HG03342 (cell line): ENCODE measurements around the gene EXOC6.

Experiments used
- ATAC-seq: cut with Tn5 transposase; IDR thresholded peaks from one replicate; pipeline ENCODE4 v1.9.1; 2021; ENCODE audit warnings: mild to moderate bottlenecking, moderate library complexity; ENCODE audit not compliant: unreplicated experiment

EXOC6 gene

DNA sequence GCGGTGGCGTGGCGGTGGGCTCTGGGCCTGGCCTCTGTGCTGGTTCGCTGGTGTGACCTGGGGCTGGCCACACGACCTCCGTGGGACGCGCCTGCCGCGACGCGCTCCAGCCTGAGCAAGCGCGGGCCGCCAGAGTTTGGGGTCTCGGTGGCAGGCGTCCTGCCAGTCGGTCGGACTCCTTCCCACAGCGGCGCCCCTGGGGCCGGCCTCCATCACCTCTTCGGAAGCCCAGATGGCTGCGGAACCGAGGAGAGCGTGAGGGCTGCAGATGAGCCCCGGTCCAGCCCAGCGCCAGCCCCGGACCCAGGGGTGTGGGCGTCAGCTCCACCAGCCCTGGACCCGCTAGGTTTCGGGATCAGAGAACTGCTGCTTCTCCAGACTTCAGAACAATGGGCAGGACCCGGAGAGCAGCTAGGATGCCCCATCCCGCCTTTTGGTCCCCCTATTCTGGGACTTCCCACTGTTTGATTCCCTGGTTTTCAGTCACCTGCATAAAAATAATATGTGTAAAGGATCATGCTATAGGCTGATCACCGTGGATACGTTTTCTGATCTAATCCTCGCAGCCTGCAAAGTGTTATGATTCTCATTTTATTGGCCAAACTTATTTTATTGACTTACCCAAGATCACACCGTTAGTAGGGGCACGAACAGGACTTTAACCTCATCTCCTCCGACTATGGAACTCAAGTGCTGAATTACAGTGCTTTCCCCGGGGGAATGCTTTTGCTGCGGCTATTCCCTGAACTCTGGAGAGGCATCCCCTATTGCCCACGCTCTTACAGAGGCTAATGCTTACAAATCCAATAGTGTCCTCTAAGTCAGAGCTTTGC lies 215.0 kb downstream of the EXOC6 start:
- no peak for ATAC-seq

GRCh38 chr10:93063977-93064660 lies 215.8 kb downstream of the EXOC6 start:
- no peak for ATAC-seq

- ATAC-seq = no peak
These were observed 216.7 kb downstream of the EXOC6 start for GRCh38 chr10:93064874-93065660.

GRCh38 chr10:93065675-93066543 lies 217.6 kb downstream of the EXOC6 start:
- ATAC-seq = no peak

DNA sequence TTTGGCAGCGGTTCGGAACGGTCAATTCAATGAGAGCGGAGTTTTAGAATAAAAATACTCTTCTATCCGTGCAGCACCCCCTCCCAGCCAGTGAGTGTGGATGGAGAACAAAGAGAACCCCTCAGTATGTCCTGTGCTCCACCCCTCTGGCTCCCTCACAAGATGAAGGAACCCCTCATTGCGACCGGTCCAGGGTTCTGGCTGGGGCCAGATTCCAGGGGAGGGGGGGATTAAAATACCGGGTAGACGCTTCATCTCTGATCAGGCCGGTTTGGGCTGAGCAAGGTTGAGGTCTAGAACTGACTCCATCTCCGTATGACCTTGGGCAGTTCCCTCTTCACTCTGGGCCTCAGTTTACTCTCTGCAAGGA lies 218.2 kb downstream of the EXOC6 start:
- no peak for ATAC-seq

DNA sequence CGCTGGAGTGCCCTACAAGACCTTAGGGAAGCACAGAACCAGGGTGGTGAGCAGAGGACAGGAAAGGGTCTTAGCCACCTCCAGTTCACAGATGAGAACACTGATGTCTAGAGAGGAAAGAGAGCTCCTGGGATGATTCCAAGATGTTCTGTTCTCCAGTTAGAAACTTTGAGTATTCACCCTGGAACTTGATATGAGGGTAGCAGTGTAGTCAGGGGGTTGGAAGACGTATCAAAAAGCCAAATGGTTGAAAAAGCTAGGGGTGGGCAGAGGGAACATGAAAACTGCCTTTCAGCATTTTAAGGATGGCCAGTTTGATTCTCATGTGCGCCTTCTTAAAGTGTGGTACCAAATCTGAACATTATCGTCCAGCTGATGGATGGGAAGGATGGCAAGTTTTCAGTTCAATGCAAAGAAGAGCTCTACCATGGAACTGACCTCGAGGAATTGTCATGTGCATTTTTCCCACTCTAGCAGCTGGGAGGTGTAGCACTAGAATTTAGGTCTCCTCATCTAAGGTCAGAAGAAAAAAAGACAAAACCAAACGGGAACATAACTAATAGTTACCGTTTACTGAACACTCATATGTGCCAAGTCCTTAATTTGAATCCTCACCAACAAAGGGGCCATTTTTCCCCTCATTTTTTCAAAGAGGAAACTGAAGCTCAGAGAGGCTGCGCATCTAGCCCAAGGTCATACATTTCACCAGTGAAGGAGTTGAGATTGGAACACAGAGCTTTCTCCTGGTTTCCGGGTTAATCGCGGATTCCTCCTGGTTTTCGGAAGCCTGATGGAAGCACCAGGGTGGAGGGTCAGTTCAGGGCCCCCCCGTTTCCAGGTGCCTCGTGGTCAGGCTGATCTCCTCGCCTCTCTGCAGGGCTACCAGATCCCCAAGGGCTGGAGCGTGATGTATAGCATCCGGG lies 219.4 kb downstream of the EXOC6 start:
- ATAC-seq = no peak

- ATAC-seq = no peak
These were observed 220.3 kb downstream of the EXOC6 start for GRCh38 chr10:93068411-93069244.

DNA sequence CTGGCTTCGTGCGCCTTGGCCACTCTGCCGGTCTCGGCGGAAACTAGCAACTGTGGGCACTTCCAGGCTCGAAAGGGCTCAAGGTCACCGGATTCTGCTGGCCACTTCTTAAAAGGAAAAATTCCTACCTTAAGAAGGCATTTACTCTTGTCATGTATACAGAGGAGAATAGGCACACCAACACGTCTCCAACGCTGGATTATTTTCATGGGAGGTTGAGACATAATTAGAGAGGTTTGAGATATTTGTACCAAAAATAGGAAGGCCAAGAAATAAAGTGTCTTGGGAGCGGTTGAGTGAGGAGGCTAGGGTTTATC lies 220.9 kb downstream of the EXOC6 start:
- ATAC-seq = no peak

- no peak for ATAC-seq
These were observed 222.3 kb downstream of the EXOC6 start for GRCh38 chr10:93070378-93071176.

DNA sequence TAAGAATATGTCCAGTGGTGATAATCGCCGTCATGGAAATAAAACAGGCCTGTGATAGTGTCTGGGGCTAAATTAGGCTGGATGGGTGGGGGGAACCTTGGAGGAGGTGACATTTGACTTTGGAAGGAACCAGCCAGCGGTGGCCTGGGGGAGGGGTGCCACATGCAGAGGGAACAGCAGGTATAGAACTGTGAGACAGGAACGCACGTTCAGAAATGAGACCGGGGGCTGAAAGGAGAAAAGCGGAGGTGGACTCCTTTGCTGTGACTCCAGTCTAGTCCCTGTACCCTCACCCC lies 222.8 kb downstream of the EXOC6 start:
- ATAC-seq = no peak

GRCh38 chr10:93071674-93072224 lies 223.4 kb downstream of the EXOC6 start:
- no peak for ATAC-seq

- no peak for ATAC-seq
These were observed 223.9 kb downstream of the EXOC6 start for GRCh38 chr10:93072225-93072712.

- ATAC-seq = no peak
These were observed 224.6 kb downstream of the EXOC6 start for GRCh38 chr10:93072713-93073538.

- no peak for ATAC-seq
These were observed 225.3 kb downstream of the EXOC6 start, which contains the start of gene CYP26A1 for GRCh38 chr10:93073539-93074146. Gene CYP26A1, plus strand, starts transcription at chr10:93073893. Its CDS starts 42 bp downstream, at chr10:93073935.

DNA sequence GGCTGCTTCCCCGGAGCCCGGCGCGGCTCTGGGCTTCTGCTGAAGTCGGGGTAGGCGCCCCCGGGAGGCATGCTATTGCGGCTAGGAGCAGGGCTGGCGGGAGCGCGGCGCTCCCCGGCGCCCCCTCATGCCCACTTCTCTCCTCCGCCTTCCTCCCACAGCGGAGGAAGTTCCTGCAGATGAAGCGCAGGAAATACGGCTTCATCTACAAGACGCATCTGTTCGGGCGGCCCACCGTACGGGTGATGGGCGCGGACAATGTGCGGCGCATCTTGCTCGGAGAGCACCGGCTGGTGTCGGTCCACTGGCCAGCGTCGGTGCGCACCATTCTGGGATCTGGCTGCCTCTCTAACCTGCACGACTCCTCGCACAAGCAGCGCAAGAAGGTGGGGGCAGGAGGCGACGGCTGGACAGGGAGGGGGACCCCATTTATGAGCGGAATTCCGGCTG lies 225.9 kb downstream of the EXOC6 start:
- no peak for ATAC-seq

- ATAC-seq = no peak
These were observed 226.5 kb downstream of the EXOC6 start for GRCh38 chr10:93074597-93075368.
